Spinal cord (tissue), 10 donors: ENCODE data around the gene STAT1. TPM values are rescaled to one million over a fixed set of nuclear protein-coding genes. Genes with fewer than 3 reads are reported as not detected.

Source experiments
- DNase-seq, 6 donors: peaks; one replicate each; pipeline versions ENCODE4 v3.0.0 to v3.0.0-alpha.2; 2013 to 2015; ENCODE audit warnings: low spot score in 6 of 6, low read depth in 4 of 6
- H3K27ac ChIP-seq: one replicate; pipeline ENCODE4 v1.5.1; 2013; ENCODE audit warnings: low read depth, low read length, control low read depth
- H3K27me3 ChIP-seq: one replicate; pipeline ENCODE4 v1.6.1; 2013; ENCODE audit warnings: low read length; ENCODE audit not compliant: control insufficient read depth, insufficient read depth
- H3K36me3 ChIP-seq: one replicate; pipeline ENCODE4 v1.6.1; 2013; ENCODE audit warnings: low read length; ENCODE audit not compliant: control insufficient read depth, insufficient read depth
- H3K4me1 ChIP-seq: one replicate; pipeline ENCODE4 v1.6.1; 2013; ENCODE audit warnings: low read length; ENCODE audit not compliant: control insufficient read depth, insufficient read depth
- H3K4me3 ChIP-seq: one replicate; pipeline ENCODE4 v1.5.1; 2013; ENCODE audit warnings: low read depth, low read length, control low read depth
- H3K9me3 ChIP-seq: one replicate; pipeline ENCODE4 v1.6.1; 2013; ENCODE audit warnings: low read length; ENCODE audit not compliant: control insufficient read depth, insufficient read depth
- WGBS: methylation state at CpG from one replicate; pipeline ENCODE4 v1.1.5; 2013; ENCODE audit warnings: missing lambda C conversion rate; ENCODE audit not compliant: insufficient coverage; 5-methylcytosine and 5-hydroxymethylcytosine counted together
- polyA plus RNA-seq, 2 donors: library from polyadenylated mRNA; unstranded; fragments of 120-200 nt; gene quantifications; one replicate each; pipeline ENCODE4 v1.2.1, GENCODE V29; 2013; ENCODE audit not compliant: insufficient read length in 2 of 2
- total RNA-seq, 2 donors: library from RNA; depleted of rRNA in 1 of 2; stranded (reverse); fragments of 120-200 nt in 1 of 2; fragments of >200 nt in 1 of 2; gene quantifications; one replicate each; pipeline versions ENCODE4 v1.2.3 to v1.2.4, GENCODE V29; 2013 to 2014
- donor health status: healthy.

Gene STAT1
- total and polyA plus RNA-seq, 4 donors = 43.4 to 67.5 (median 49.3) TPM

- peak; percentile 90 to 99 (median 92) for DNase-seq
- peak overlapping the region; percentile 88 for H3K27ac ChIP-seq
- 0% methylated on average over 58 of the region's 59 CpGs for WGBS
- peaks cover 8% of the 10 kb centered on the region for H3K4me1 ChIP-seq
- H3K27me3 ChIP-seq = no peaks in the 10 kb centered on the region
- no peaks in the 10 kb centered on the region for H3K9me3 ChIP-seq
- peak overlapping the region; percentile 74 for H3K4me3 ChIP-seq
- H3K36me3 ChIP-seq = no peaks in the 10 kb centered on the region
Measured at GRCh38 chr2:191020221-191020741, 6.3 kb upstream of the STAT1 start.

DNA sequence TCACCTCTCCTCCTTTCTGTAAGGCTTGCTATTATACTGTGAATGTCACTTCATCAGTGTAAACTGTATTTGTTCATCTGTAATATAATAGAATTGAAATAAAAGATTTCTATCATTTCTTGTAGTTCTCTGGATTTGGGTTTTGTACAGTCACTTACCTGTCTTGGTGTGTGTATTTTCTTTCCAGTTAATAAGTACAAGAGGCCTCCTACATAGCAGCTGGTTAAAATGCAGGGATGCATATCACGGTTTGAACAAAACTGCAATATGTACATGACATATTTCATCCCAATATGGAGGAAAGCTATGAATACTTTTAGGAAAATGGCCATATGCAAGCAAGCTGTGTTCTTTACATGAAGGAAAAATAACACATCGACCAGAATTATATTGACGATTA, 5.4 kb upstream of the STAT1 start:
- WGBS = no CpG with 5 or more reads among the region's 3 CpGs
- no peak for DNase-seq
- H3K27me3 ChIP-seq = no peaks in the 10 kb centered on the region
- peaks cover 11% of the 10 kb centered on the region for H3K4me1 ChIP-seq
- H3K4me3 ChIP-seq = no peak overlapping the region
- H3K9me3 ChIP-seq = no peaks in the 10 kb centered on the region
- no peaks in the 10 kb centered on the region for H3K36me3 ChIP-seq
- H3K27ac ChIP-seq = no peak overlapping the region

DNA sequence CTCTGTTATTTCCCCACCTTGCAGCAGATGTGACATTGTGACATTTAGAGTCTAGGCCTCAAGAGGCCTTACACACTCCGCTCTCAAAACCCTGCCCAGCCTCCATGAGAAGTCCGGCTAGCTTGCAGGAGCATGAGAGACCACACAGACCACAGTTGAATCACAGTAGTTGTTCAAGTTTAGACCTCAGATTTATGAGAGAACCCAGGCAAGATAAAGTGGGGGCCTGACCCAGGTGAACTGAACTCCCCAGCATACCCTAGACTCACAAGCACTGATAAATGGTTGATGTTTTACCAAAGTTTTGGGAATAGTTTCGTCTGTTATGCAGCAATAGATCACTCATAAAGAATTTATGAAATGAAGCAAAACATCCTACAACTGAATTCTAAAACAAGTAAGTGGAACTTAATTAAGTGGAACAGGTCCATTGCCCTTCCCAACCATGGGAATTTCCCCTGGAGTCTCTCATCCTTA, 4.7 kb upstream of the STAT1 start:
- H3K4me3 ChIP-seq = no peak overlapping the region
- no peak overlapping the region for H3K27ac ChIP-seq
- H3K27me3 ChIP-seq = no peaks in the 10 kb centered on the region
- no peaks in the 10 kb centered on the region for H3K9me3 ChIP-seq
- peaks cover 12% of the 10 kb centered on the region for H3K4me1 ChIP-seq
- no peaks in the 10 kb centered on the region for H3K36me3 ChIP-seq
- no peak for DNase-seq
- 83% methylated on average over 1 of the region's 3 CpGs for WGBS

DNA sequence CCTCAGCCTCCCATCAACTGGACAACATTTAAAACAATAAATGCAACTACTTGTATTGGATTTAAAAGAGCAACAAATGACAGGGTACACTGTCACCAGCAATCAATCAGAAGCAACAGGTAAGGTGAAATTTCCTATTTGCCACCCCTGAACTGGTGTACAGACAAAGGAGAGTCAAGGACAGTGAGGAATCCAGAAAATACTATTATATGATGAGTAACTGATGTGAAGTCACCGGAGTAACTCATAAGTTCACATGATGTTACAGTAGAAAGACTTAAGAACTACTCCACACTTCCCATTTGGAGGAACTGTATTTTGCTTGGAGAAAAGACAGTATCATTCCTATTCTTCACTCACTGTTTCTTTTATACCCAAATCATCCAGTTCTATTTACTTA, 4.1 kb upstream of the STAT1 start:
- H3K27ac ChIP-seq = no peak overlapping the region

DNA sequence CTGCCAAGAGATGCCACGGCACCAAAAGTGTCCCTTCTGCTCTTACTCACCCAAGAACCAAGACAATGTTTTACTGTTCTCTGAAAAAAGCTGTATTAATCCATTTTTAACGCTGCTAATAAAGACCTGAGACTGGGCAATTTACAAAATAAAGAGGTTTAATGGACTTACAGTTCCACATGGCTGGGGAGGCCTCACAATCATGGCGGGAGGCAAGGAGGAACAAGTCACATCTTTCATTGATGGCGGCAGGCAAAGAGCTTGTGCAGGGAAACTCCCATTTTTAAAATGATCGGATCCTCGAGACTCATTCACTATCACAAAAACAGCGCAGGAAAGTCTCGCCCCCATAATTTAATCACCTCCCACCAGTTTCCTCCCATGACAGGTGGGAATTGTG, 1.9 kb upstream of the STAT1 start:
- H3K9me3 ChIP-seq = no peaks in the 10 kb centered on the region
- DNase-seq = no peak
- H3K4me3 ChIP-seq = no peak overlapping the region
- 90% methylated on average over 2 of the region's 8 CpGs for WGBS
- no peaks in the 10 kb centered on the region for H3K36me3 ChIP-seq
- H3K27ac ChIP-seq = no peak overlapping the region
- peaks cover 17% of the 10 kb centered on the region for H3K4me1 ChIP-seq
- no peaks in the 10 kb centered on the region for H3K27me3 ChIP-seq

More for the DNA sequence above, 4.1 kb upstream of the STAT1 start:
- WGBS = no CpG with 5 or more reads among the region's 1 CpG
- H3K27me3 ChIP-seq = no peaks in the 10 kb centered on the region
- DNase-seq = no peak
- H3K9me3 ChIP-seq = no peaks in the 10 kb centered on the region
- H3K36me3 ChIP-seq = no peaks in the 10 kb centered on the region
- peaks cover 12% of the 10 kb centered on the region for H3K4me1 ChIP-seq
- no peak overlapping the region for H3K4me3 ChIP-seq

DNA sequence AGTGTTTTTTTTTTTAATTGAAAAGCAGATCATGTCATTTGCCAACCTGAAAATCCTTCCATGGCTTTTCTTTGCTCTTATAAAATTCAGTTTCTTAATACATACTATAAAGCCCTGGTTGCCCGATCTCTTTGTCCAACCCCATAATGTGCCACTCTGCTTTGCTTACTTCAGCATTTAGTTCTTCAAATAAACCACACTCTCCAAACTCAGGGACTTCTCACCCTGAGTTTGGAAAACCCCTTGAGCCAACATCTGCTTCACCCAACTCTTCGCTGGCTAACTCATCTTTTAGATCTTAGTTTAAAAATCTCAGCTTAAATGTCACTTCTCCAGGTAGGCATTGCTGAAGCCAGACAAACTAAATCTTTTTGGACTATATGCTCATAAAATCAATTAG, 1.3 kb upstream of the STAT1 start:
- Histone ChIP-seq H3K36me3 (no peaks in the 10 kb centered on the region), H3K27ac (no peak overlapping the region), H3K4me3 (no peak overlapping the region), H3K27me3 (no peaks in the 10 kb centered on the region), H3K4me1 (peaks cover 15% of the 10 kb centered on the region), H3K9me3 (no peaks in the 10 kb centered on the region)
- WGBS = 100% methylated on average over 2 of the region's 2 CpGs
- DNase-seq = no peak

DNA sequence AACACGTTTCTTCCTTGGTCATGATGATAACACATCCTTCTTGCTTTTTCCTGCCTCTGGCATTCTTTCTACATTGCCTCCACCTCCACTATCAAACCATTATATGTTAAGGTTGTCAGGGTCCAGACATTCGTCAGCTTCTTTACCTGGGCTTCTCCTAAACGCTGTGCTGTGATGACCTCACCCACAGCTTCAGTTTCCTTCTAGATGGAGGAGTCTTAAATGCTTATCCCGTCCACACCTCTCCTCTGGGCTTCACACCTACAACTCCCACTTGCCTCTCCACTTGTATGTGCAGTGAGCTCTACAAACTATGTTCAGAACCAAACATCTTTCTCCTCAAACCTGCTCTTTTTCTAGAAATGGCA, 666 bp upstream of the STAT1 start:
- peak overlapping the region; percentile 86 for H3K27ac ChIP-seq
- no peak for DNase-seq
- H3K9me3 ChIP-seq = no peaks in the 10 kb centered on the region
- H3K4me1 ChIP-seq = peaks cover 15% of the 10 kb centered on the region
- whole genome bisulfite sequencing = 57% methylated on average over 3 of the region's 4 CpGs
- H3K36me3 ChIP-seq = no peaks in the 10 kb centered on the region
- peak overlapping the region; percentile 57 for H3K4me3 ChIP-seq
- no peaks in the 10 kb centered on the region for H3K27me3 ChIP-seq

DNA sequence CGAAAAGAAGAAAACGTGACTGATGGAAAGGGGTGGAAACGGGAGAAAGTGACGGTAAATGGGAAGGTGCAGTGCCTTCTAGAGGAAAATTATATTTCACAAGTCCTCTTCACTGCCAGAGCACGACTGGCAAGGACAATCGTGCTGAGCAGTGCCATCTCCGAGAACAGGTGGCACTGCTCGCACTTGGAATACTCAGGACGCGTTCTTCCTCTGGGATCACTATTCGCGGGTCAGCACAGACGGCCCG, 364 bp downstream of the STAT1 start:
- whole genome bisulfite sequencing = 0% methylated on average over 14 of the region's 14 CpGs
- H3K4me3 ChIP-seq = peak overlapping the region; percentile 57
- H3K27ac ChIP-seq = peak overlapping the region; percentile 86
- H3K9me3 ChIP-seq = no peaks in the 10 kb centered on the region
- no peaks in the 10 kb centered on the region for H3K27me3 ChIP-seq
- peak in 2 of 6 donors; percentile 42 to 59 for DNase-seq
- no peaks in the 10 kb centered on the region for H3K36me3 ChIP-seq
- peaks cover 15% of the 10 kb centered on the region for H3K4me1 ChIP-seq

DNA sequence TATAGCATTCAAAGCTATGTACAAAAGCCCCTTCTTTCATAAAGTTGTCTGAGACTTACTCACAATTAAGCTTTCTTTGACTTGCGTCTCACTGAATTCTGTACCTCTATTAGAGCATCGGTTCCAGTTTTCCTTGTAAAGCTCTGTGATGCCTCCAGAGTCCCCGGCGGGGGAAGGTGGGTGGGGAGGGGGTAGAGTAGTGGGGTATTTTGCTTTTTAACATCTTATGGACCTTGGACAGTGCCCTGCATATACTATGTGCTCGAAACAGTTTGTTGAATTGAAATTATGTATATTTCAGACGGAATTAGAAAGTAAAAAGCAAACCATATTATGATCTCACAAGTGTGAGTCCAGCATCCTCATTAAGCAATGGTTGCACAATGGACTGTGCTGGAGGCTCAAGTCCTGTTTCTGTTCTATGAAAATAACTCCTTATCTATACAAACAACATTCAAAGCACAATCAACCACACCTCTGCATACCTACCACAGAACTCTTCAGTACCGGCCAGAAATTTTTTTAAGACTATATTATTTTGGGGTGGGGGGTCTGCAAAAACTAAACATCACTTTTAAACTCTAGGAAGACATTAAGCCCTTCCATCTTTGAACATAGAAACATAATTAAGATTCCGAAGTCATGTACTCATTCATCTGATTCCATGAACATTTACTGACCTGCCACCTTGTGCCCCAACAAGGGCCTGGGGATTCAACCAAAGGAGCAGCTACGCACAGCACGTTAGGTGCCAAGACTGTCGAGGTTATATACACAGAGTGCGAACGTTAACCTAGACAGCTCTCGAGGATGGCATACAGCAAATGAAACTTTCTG, 908 bp downstream of the STAT1 start:
- peaks cover 15% of the 10 kb centered on the region for H3K4me1 ChIP-seq
- DNase-seq = no peak
- peak overlapping the region; percentile 57 for H3K4me3 ChIP-seq
- WGBS = 15% methylated on average over 9 of the region's 14 CpGs
- H3K9me3 ChIP-seq = no peaks in the 10 kb centered on the region
- no peaks in the 10 kb centered on the region for H3K36me3 ChIP-seq
- H3K27ac ChIP-seq = peak overlapping the region; percentile 86
- H3K27me3 ChIP-seq = no peaks in the 10 kb centered on the region

GRCh38 chr2:191012346-191012745, 1.6 kb downstream of the STAT1 start:
- Histone ChIP-seq H3K36me3 (no peaks in the 10 kb centered on the region), H3K4me3 (peak overlapping the region; percentile 57), H3K27me3 (no peaks in the 10 kb centered on the region), H3K27ac (no peak overlapping the region), H3K9me3 (no peaks in the 10 kb centered on the region), H3K4me1 (peaks cover 15% of the 10 kb centered on the region)
- DNase-seq = no peak
- WGBS = no CpG with 5 or more reads among the region's 3 CpGs
